ENCODE results near the gene PEAK3. TPM values are rescaled to one million over a fixed set of nuclear protein-coding genes. Genes with fewer than 3 reads are reported as not detected.

The PEAK3 gene
- total RNA-seq, 1 donor from 2014 or later = 7.5 TPM

- Histone ChIP-seq H3K27me3 (ENCODE audit: low read depth) (no peaks in the 10 kb centered on the region), H3K9me3 (no peaks in the 10 kb centered on the region), H3K4me1 (peaks cover 12% of the 10 kb centered on the region), H3K27ac (no peak overlapping the region), H3K36me3 (peaks cover 86% of the 10 kb centered on the region), H3K4me3 (no peak overlapping the region)
- intact Hi-C loops (cut with DNase I) = no loop called here
- no peak for ATAC-seq
- TF ChIP-seq, protein P1, sequence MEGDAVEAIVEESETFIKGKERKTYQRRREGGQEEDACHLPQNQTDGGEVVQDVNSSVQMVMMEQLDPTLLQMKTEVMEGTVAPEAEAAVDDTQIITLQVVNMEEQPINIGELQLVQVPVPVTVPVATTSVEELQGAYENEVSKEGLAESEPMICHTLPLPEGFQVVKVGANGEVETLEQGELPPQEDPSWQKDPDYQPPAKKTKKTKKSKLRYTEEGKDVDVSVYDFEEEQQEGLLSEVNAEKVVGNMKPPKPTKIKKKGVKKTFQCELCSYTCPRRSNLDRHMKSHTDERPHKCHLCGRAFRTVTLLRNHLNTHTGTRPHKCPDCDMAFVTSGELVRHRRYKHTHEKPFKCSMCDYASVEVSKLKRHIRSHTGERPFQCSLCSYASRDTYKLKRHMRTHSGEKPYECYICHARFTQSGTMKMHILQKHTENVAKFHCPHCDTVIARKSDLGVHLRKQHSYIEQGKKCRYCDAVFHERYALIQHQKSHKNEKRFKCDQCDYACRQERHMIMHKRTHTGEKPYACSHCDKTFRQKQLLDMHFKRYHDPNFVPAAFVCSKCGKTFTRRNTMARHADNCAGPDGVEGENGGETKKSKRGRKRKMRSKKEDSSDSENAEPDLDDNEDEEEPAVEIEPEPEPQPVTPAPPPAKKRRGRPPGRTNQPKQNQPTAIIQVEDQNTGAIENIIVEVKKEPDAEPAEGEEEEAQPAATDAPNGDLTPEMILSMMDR (IDR thresholded peaks at IDR 0.05) = no peak
- DNase-seq = no peak
Observed at GRCh38 chr19:2230033-2230531, 51.9 kb downstream of the PEAK3 start.

- DNase-seq (no peak), ATAC-seq (no peak)
- Histone ChIP-seq H3K9me3 (no peaks in the 10 kb centered on the region), H3K27me3 (ENCODE audit: low read depth) (no peaks in the 10 kb centered on the region), H3K4me3 (no peak overlapping the region), H3K4me1 (peaks cover 5% of the 10 kb centered on the region), H3K27ac (no peak overlapping the region), H3K36me3 (peaks cover 93% of the 10 kb centered on the region)
- TF ChIP-seq, protein P1 (IDR thresholded peaks at IDR 0.05) = no peak
- intact Hi-C loops (cut with DNase I) = no loop called here
Observed at GRCh38 chr19:2229103-2230032, 52.6 kb downstream of the PEAK3 start.

DNA sequence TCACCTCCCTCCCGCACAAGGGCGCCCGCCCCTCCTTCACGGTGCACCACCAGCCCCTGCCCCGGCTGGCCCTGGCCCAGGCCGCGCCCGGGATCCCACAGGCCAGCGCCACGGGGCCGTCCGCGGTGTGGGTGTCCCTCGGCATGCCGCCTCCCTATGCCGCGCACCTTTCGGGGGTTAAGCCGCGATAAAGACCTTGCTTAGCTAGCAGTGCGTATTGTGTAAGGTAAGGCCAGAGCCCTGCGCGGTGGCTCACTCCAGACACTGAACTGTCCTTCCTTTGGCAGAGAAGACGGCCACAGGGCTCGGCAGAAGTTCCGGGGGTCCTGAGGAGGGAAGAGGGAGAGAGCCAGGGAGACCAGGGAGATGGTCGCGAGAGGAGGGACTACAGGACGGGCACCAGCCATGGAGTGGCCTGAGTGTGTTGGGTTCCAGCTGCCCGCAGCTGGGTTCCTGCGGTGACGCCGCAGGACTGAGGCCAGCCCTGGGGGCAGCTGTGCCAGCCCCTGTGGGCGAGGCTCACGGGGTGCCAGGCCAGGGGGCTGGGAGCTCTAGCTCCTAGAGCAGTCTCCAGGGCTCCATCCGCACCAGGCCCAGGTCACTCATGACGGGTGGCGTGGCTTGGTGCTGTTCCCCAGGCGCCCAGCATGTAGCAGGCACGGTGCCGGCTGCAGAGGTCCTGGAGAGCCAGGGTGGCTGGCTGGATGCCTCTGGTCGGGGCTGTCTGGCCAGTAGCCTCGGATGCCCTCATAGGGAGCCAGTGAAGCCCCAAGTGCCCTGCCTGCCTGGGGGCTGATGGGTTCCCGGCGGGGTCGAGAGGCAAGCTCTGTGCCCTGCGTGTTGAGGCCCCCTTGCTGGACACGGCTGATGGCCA is 53.6 kb downstream of the PEAK3 start:
- no peak overlapping the region for H3K4me3 ChIP-seq
- no peak overlapping the region for H3K27ac ChIP-seq
- H3K27me3 ChIP-seq (ENCODE audit: low read depth) = no peaks in the 10 kb centered on the region
- TF ChIP-seq, protein P1 (IDR thresholded peaks at IDR 0.05) = no peak
- H3K36me3 ChIP-seq = peaks cover 93% of the 10 kb centered on the region
- H3K9me3 ChIP-seq = no peaks in the 10 kb centered on the region
- intact Hi-C loops (cut with DNase I) = no loop called here
- ATAC-seq = no peak
- no peaks in the 10 kb centered on the region for H3K4me1 ChIP-seq
- DNase-seq = no peak

- Histone ChIP-seq H3K27me3 (ENCODE audit: low read depth) (no peaks in the 10 kb centered on the region), H3K27ac (no peak overlapping the region), H3K4me3 (no peak overlapping the region), H3K4me1 (no peaks in the 10 kb centered on the region), H3K36me3 (peaks cover 93% of the 10 kb centered on the region), H3K9me3 (no peaks in the 10 kb centered on the region)
- TF ChIP-seq, protein P1 (IDR thresholded peaks at IDR 0.05) = no peak
- DNase-seq = no peak
- ATAC-seq = peak in 1 of 2 donors; percentile 6
- intact Hi-C loops (cut with DNase I) = no loop called here
Observed at GRCh38 chr19:2227415-2228156, 54.4 kb downstream of the PEAK3 start.

GRCh38 chr19:2226840-2227360 is 55.1 kb downstream of the PEAK3 start:
- TF ChIP-seq, protein P1 (IDR thresholded peaks at IDR 0.05) = no peak
- intact Hi-C loops (cut with DNase I) = no loop called here
- Histone ChIP-seq H3K9me3 (no peaks in the 10 kb centered on the region), H3K27me3 (ENCODE audit: low read depth) (no peaks in the 10 kb centered on the region), H3K4me3 (no peak overlapping the region), H3K4me1 (no peaks in the 10 kb centered on the region), H3K36me3 (peaks cover 97% of the 10 kb centered on the region), H3K27ac (no peak overlapping the region)
- no peak for DNase-seq
- ATAC-seq = no peak
